ENCODE results near the gene STYK1.
"Not testable (repeated sequence)": the region's sequence is repeated elsewhere in the genome, so short reads cannot be mapped to it uniquely, and the experiment has no call there.

STYK1 gene

DNA sequence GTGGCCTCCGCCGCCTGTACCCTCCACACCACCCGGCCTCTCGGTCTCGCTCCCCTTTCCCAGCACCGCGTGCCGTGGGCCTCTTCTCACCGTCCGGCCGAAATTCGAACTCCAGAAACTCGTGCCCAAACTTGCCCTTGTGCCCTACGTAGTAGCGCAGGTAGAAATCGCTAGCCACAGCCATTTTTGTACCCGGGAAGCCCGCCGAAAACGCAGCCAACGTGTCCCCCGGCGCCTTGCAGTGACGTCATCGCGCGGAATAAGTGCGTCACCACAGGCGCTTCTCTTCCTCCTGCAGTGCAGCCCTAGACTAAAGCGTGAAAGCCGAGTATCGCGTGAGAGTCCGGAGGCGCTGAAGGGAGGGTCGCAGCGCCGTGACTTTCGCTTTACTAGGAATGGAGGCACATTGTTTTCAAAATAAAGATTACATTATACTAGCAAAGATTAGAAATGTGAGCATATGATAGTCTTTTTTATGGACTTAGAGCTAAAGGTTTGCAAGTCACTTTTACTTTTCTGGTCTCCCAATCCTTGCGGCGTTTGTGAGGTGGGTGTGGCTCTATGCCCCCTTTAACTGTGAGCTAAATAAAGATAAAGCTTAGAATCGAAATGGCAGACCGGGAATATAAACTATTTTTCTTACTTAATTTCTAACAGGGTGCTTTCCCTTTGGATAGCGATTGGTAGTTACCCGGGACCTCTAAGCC, 60.4 kb downstream of the STYK1 start, which contains the start of gene MAGOHB:
MAGOHB (minus strand) TSS at position 261 of the 707 bp plus-strand sequence; CDS start at position 184, 77 bp downstream.
- Histone ChIP-seq H3K9me3 (ENCODE audit: insufficient read depth, low read depth, low read length) (no peaks in the 10 kb centered on the region), H3K9me2 (replicated peaks; ENCODE audit: low read depth, low read length) (no peaks in the 10 kb centered on the region), H3K79me2 (ENCODE audit: insufficient read depth, low read length) (peaks cover 38% of the 10 kb centered on the region), H3K9ac (ENCODE audit: low read depth, low read length, poor library complexity, severe bottlenecking) (peak within 1 kb of the TSS; percentile 96), H2AFZ (ENCODE audit: low read length) (peak within 1 kb of the TSS; percentile 88), H3K36me3 (ENCODE audit: insufficient read depth, low read length) (0 out of 2 replicates have a peak, but pooled peaks cover 6% of the 10 kb centered on the region), H3K4me2 (ENCODE audit: low read depth, low read length, poor library complexity, severe bottlenecking) (peak within 1 kb of the TSS; percentile 96), H3K27me3 (ENCODE audit: insufficient read depth, low read length, poor library complexity, severe bottlenecking) (no peaks in the 10 kb centered on the region), H3K4me3 (ENCODE audit: low read length, poor library complexity, severe bottlenecking) (peak within 1 kb of the TSS; percentile 96), H3K4me1 (ENCODE audit: insufficient read depth, low read length, poor library complexity, severe bottlenecking) (peaks cover 10% of the 10 kb centered on the region), H3F3A (ENCODE audit: low read depth) (no peaks in the 10 kb centered on the region), H4K20me1 (ENCODE audit: insufficient read depth, low read length, poor library complexity, severe bottlenecking) (no peaks in the 10 kb centered on the region)
- no peak for TF ChIP-seq EZH2phosphoT487 (IDR thresholded peaks at IDR 0.05; ENCODE audit: borderline replicate concordance)
- TF ChIP-seq, protein P1, sequence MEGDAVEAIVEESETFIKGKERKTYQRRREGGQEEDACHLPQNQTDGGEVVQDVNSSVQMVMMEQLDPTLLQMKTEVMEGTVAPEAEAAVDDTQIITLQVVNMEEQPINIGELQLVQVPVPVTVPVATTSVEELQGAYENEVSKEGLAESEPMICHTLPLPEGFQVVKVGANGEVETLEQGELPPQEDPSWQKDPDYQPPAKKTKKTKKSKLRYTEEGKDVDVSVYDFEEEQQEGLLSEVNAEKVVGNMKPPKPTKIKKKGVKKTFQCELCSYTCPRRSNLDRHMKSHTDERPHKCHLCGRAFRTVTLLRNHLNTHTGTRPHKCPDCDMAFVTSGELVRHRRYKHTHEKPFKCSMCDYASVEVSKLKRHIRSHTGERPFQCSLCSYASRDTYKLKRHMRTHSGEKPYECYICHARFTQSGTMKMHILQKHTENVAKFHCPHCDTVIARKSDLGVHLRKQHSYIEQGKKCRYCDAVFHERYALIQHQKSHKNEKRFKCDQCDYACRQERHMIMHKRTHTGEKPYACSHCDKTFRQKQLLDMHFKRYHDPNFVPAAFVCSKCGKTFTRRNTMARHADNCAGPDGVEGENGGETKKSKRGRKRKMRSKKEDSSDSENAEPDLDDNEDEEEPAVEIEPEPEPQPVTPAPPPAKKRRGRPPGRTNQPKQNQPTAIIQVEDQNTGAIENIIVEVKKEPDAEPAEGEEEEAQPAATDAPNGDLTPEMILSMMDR (conservative IDR thresholded peaks at IDR 0.05; ENCODE audit: low read length) = no peak

DNA sequence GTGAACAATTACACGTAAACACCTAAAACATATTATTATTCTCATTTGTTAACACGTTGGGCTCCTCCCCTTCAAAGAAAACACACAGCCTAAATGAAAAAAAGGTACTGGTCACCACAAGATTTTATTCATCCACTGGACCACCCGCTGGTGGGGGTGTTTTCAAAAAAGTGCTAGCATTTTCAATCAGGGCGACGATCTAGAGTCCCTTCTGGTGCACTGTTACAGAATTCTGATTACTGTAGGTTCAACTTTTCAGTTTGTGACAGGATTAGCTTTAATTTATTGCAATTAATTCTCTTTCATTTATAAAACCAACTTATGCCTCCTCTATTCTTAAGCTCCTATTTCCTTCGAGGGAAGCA, 60.9 kb downstream of the STYK1 start:
- TF ChIP-seq, protein P1 (conservative IDR thresholded peaks at IDR 0.05; ENCODE audit: low read length) = no peak
- no peak for TF ChIP-seq EZH2phosphoT487 (IDR thresholded peaks at IDR 0.05; ENCODE audit: borderline replicate concordance)
- H3K4me3 ChIP-seq (ENCODE audit: low read length, poor library complexity, severe bottlenecking) = peak overlapping the region; percentile 96
- peaks cover 43% of the 10 kb centered on the region for H3K79me2 ChIP-seq (ENCODE audit: insufficient read depth, low read length)
- H3K9ac ChIP-seq (ENCODE audit: low read depth, low read length, poor library complexity, severe bottlenecking) = peak overlapping the region; percentile 96
- H2AFZ ChIP-seq (ENCODE audit: low read length) = peak overlapping the region; percentile 50; the same call in 1 of the 2 replicates
- H3K4me2 ChIP-seq (ENCODE audit: low read depth, low read length, poor library complexity, severe bottlenecking) = peak overlapping the region; percentile 89
- peaks cover 13% of the 10 kb centered on the region for H3K4me1 ChIP-seq (ENCODE audit: insufficient read depth, low read length, poor library complexity, severe bottlenecking)
- H3K9me3 ChIP-seq (ENCODE audit: insufficient read depth, low read depth, low read length) = no peaks in the 10 kb centered on the region
- peaks cover 3% of the 10 kb centered on the region for H4K20me1 ChIP-seq (ENCODE audit: insufficient read depth, low read length, poor library complexity, severe bottlenecking)
- 0 out of 2 replicates have a peak, but pooled peaks cover 6% of the 10 kb centered on the region for H3K36me3 ChIP-seq (ENCODE audit: insufficient read depth, low read length)
- no peaks in the 10 kb centered on the region for H3K9me2 ChIP-seq (replicated peaks; ENCODE audit: low read depth, low read length)
- H3K27me3 ChIP-seq (ENCODE audit: insufficient read depth, low read length, poor library complexity, severe bottlenecking) = no peaks in the 10 kb centered on the region
- no peaks in the 10 kb centered on the region for H3F3A ChIP-seq (ENCODE audit: low read depth)

DNA sequence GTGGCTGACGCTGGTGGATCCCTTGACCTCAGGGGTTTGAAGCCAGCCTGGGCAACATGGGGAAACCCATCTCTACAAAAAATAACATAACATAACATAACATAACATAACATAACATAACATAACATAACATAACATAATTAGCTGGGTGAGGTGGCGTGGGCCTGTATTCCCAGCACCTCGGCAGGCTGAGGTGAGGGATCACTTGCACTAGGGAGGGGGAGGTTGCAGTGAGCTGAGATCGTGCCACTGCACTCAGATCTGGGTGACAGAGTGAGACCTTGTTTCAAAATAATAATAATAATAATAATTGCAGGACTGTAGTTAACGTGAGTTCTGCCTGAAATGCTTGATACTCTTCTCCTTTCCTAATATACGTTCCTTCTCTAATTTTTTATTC, 61.7 kb downstream of the STYK1 start:
- no peak for TF ChIP-seq EZH2phosphoT487 (IDR thresholded peaks at IDR 0.05; ENCODE audit: borderline replicate concordance)
- TF ChIP-seq, protein P1 (conservative IDR thresholded peaks at IDR 0.05; ENCODE audit: low read length) = no peak

DNA sequence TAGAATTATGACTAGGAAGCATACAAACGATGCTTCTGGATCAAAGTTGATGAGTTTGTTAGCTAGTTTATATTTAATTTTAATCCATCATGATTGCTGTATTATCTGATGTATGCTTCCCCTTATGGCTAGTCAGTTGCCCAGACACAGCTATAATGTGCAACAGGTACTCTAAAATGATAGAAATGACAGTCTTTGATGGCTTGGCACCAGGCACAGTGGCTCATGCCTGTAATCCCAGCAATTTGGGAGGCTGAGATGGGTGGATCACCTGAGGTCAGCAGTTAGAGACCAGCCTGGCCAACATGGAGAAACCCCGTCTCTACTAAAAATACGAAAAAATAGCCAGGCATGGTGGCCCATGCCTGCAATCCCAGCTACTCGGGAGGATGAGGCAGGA, 62.6 kb downstream of the STYK1 start:
- H3K36me3 ChIP-seq (ENCODE audit: insufficient read depth, low read length); H4K20me1 ChIP-seq (ENCODE audit: insufficient read depth, low read length, poor library complexity, severe bottlenecking); H3F3A ChIP-seq (ENCODE audit: low read depth); H3K9me2 ChIP-seq (replicated peaks; ENCODE audit: low read depth, low read length); H3K9me3 ChIP-seq (ENCODE audit: insufficient read depth, low read depth, low read length); H3K27me3 ChIP-seq (ENCODE audit: insufficient read depth, low read length, poor library complexity, severe bottlenecking); H2AFZ ChIP-seq (ENCODE audit: low read length): not testable (repeated sequence)
- H3K9ac ChIP-seq (ENCODE audit: low read depth, low read length, poor library complexity, severe bottlenecking) = peak overlapping the region; percentile 42
- peak overlapping the region; percentile 89 for H3K4me2 ChIP-seq (ENCODE audit: low read depth, low read length, poor library complexity, severe bottlenecking)
- H3K79me2 ChIP-seq (ENCODE audit: insufficient read depth, low read length) = peaks cover 51% of the 10 kb centered on the region
- peak overlapping the region; percentile 54 for H3K4me3 ChIP-seq (ENCODE audit: low read length, poor library complexity, severe bottlenecking)
- peaks cover 14% of the 10 kb centered on the region for H3K4me1 ChIP-seq (ENCODE audit: insufficient read depth, low read length, poor library complexity, severe bottlenecking)

More for the DNA sequence above, 61.7 kb downstream of the STYK1 start:
- Histone ChIP-seq H2AFZ (ENCODE audit: low read length) (no peak overlapping the region), H3K9me3 (ENCODE audit: insufficient read depth, low read depth, low read length) (no peaks in the 10 kb centered on the region), H3K9ac (ENCODE audit: low read depth, low read length, poor library complexity, severe bottlenecking) (peak overlapping the region; percentile 96), H3K27me3 (ENCODE audit: insufficient read depth, low read length, poor library complexity, severe bottlenecking) (no peaks in the 10 kb centered on the region), H3K9me2 (replicated peaks; ENCODE audit: low read depth, low read length) (no peaks in the 10 kb centered on the region), H3K4me1 (ENCODE audit: insufficient read depth, low read length, poor library complexity, severe bottlenecking) (peaks cover 14% of the 10 kb centered on the region), H3K4me3 (ENCODE audit: low read length, poor library complexity, severe bottlenecking) (peak overlapping the region; percentile 96), H3K79me2 (ENCODE audit: insufficient read depth, low read length) (peaks cover 50% of the 10 kb centered on the region), H3F3A (ENCODE audit: low read depth) (no peaks in the 10 kb centered on the region), H4K20me1 (ENCODE audit: insufficient read depth, low read length, poor library complexity, severe bottlenecking) (peaks cover 4% of the 10 kb centered on the region), H3K36me3 (ENCODE audit: insufficient read depth, low read length) (0 out of 2 replicates have a peak, but pooled peaks cover 6% of the 10 kb centered on the region), H3K4me2 (ENCODE audit: low read depth, low read length, poor library complexity, severe bottlenecking) (peak overlapping the region; percentile 89)

Measured in Loucy (cell line).